ENCODE data around the gene AAGAB.

DNA sequence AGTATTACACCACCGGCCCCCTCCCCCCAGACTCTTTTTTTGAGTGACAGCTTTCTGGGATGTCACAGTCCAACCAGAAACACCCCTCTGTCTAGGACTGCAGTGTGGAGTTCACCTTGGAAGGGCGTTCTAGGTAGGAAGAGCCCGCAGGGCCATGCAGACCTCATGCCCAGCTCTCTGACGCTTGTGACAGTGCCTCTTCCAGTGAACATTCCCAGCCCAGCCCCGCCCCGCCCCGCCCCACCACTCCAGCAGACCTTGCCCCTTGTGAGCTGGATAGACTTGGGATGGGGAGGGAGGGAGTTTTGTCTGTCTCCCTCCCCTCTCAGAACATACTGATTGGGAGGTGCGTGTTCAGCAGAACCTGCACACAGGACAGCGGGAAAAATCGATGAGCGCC, 63.6 kb downstream of the AAGAB start:
- TF ChIP-seq, protein P1, sequence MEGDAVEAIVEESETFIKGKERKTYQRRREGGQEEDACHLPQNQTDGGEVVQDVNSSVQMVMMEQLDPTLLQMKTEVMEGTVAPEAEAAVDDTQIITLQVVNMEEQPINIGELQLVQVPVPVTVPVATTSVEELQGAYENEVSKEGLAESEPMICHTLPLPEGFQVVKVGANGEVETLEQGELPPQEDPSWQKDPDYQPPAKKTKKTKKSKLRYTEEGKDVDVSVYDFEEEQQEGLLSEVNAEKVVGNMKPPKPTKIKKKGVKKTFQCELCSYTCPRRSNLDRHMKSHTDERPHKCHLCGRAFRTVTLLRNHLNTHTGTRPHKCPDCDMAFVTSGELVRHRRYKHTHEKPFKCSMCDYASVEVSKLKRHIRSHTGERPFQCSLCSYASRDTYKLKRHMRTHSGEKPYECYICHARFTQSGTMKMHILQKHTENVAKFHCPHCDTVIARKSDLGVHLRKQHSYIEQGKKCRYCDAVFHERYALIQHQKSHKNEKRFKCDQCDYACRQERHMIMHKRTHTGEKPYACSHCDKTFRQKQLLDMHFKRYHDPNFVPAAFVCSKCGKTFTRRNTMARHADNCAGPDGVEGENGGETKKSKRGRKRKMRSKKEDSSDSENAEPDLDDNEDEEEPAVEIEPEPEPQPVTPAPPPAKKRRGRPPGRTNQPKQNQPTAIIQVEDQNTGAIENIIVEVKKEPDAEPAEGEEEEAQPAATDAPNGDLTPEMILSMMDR (IDR thresholded peaks at IDR 0.05): no peak
- TF ChIP-seq POLR2A (IDR thresholded peaks at IDR 0.05): no peak

All from prostate gland (tissue), 2 donors.